Right atrium auricular region (tissue), 2 donors: ENCODE data around the gene GOLGA1. TPM values are rescaled to one million over a fixed set of nuclear protein-coding genes. Genes with fewer than 3 reads are reported as not detected.

ENCODE experiments used
- DNase-seq: peaks from one replicate; pipeline ENCODE4 v3.0.0-alpha.2; 2019; ENCODE audit warnings: low spot score
- H3K27ac ChIP-seq, 2 donors: fragments of 200-600 bp; sonication (generic); 1 replicate in 1 of 2; 2 replicates in 1 of 2; pipeline ENCODE4 v1.5.1; 2016 to 2019
- H3K27me3 ChIP-seq, 2 donors: fragments of 200-600 bp; sonication (generic); one replicate each; pipeline versions ENCODE4 v1.5.1 to v1.6.0; 2017 to 2019
- H3K36me3 ChIP-seq: fragments of 200-600 bp; sonication (generic); one replicate; pipeline ENCODE4 v1.5.1; 2016
- H3K4me1 ChIP-seq, 2 donors: fragments of 200-600 bp; sonication (generic); one replicate each; pipeline versions ENCODE4 v1.5.1 to v1.6.0; 2017 to 2019
- H3K4me3 ChIP-seq, 2 donors: fragments of 200-600 bp; sonication (generic); 1 replicate in 1 of 2; 2 replicates in 1 of 2; pipeline ENCODE4 v1.5.1; 2017 to 2019; ENCODE audit warnings: mild to moderate bottlenecking in 1 of 2, moderate library complexity in 1 of 2
- H3K9me3 ChIP-seq, 2 donors: fragments of 200-600 bp; sonication (generic); one replicate each; pipeline ENCODE4 v1.5.1; 2019
- total RNA-seq, 2 donors: library from RNA; depleted of rRNA; stranded (reverse); fragments of >200 nt; gene quantifications; one replicate each; pipeline ENCODE4 v1.1.0, GENCODE V29; 2016
- TF ChIP-seq, protein P1 (sequence below), 2 donors: fragments of 200-600 bp; sonication (generic); IDR thresholded peaks; one replicate each; pipeline ENCODE4 v1.5.1; 2019; ENCODE audit warnings: antibody characterized with exemption in 2 of 2

Gene GOLGA1
- total RNA-seq, 2 donors from 2014 or later, result 12.8 to 17.2 TPM

DNA sequence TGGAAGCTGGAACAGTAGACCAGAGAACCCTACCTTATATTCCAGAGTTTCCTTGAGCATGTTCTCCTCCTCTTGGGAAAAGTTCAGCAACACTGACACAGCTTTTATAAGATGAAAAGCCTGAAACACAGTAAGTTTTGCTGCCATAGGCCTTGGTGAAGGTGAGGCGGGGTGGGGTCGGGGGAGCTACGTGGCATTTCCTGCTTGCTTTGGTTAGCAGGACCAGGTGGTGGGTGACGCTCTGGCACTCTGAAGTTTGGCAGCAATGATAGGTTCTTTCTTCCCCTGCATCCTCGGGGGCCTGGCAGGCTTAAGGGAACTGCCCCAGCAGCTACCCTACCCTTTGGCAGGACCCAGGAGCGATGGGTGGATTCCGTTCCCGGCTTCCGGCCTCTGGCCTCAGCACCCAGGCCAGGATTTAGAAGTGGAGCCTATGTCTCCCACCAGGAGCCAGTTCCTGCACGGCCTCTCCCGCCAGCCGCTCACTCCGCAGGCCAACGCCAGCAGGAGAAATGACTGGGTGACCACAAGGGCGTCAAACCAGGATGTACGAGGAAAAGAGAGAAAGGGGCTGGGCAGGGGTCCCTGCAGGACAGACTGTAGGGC lies 59.6 kb downstream of the GOLGA1 start:
- Histone ChIP-seq H3K9me3 (no peaks in the 10 kb centered on the region), H3K36me3 (peaks cover 81% of the 10 kb centered on the region), H3K27ac (no peak overlapping the region), H3K4me3 (no peak overlapping the region), H3K27me3 (no peaks in the 10 kb centered on the region), H3K4me1 (no peaks in the 10 kb centered on the region)
- TF ChIP-seq, protein P1, sequence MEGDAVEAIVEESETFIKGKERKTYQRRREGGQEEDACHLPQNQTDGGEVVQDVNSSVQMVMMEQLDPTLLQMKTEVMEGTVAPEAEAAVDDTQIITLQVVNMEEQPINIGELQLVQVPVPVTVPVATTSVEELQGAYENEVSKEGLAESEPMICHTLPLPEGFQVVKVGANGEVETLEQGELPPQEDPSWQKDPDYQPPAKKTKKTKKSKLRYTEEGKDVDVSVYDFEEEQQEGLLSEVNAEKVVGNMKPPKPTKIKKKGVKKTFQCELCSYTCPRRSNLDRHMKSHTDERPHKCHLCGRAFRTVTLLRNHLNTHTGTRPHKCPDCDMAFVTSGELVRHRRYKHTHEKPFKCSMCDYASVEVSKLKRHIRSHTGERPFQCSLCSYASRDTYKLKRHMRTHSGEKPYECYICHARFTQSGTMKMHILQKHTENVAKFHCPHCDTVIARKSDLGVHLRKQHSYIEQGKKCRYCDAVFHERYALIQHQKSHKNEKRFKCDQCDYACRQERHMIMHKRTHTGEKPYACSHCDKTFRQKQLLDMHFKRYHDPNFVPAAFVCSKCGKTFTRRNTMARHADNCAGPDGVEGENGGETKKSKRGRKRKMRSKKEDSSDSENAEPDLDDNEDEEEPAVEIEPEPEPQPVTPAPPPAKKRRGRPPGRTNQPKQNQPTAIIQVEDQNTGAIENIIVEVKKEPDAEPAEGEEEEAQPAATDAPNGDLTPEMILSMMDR (IDR thresholded peaks at IDR 0.05), result no peak
- DNase-seq, result no peak

GRCh38 chr9:124880501-124880900 lies 60.4 kb downstream of the GOLGA1 start:
- Histone ChIP-seq H3K4me3 (no peak overlapping the region), H3K27ac (no peak overlapping the region), H3K4me1 (no peaks in the 10 kb centered on the region), H3K9me3 (no peaks in the 10 kb centered on the region), H3K36me3 (peaks cover 81% of the 10 kb centered on the region), H3K27me3 (no peaks in the 10 kb centered on the region)
- no peak for DNase-seq
- TF ChIP-seq, protein P1 (IDR thresholded peaks at IDR 0.05), result no peak

- no peaks in the 10 kb centered on the region for H3K27me3 ChIP-seq
- H3K9me3 ChIP-seq, result no peaks in the 10 kb centered on the region
- no peak overlapping the region for H3K27ac ChIP-seq
- no peak for DNase-seq
- TF ChIP-seq, protein P1 (IDR thresholded peaks at IDR 0.05), result no peak
- H3K4me1 ChIP-seq, result no peaks in the 10 kb centered on the region
- H3K36me3 ChIP-seq, result peaks cover 82% of the 10 kb centered on the region
- H3K4me3 ChIP-seq, result no peak overlapping the region
Measured at GRCh38 chr9:124879226-124879625, 61.7 kb downstream of the GOLGA1 start.

DNA sequence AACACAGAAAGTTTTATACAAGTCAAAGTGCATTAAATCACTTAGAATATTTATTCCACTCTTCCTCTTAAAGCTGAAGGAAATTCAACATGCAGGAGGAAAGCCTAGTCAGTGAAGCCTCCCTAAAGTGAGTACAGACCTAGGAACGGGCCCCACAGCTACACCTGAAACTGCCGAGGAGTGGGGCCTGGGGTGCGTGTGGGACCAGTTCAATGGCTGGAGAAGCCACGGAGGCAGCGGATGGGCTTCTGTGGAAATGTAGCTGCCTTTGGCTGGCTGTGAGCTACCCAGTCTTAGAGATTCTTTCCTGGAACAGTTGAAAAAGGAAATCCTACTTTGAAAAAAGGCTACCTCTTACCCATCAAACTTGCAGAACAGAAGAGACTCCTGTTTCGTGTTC lies 62.4 kb downstream of the GOLGA1 start:
- Histone ChIP-seq H3K27ac (no peak overlapping the region), H3K36me3 (peaks cover 90% of the 10 kb centered on the region), H3K4me1 (peaks cover 0 to 6% of the 10 kb centered on the region in 2 donors), H3K27me3 (no peaks in the 10 kb centered on the region), H3K4me3 (no peak overlapping the region), H3K9me3 (no peaks in the 10 kb centered on the region)
- TF ChIP-seq, protein P1 (IDR thresholded peaks at IDR 0.05), result no peak
- no peak for DNase-seq

DNA sequence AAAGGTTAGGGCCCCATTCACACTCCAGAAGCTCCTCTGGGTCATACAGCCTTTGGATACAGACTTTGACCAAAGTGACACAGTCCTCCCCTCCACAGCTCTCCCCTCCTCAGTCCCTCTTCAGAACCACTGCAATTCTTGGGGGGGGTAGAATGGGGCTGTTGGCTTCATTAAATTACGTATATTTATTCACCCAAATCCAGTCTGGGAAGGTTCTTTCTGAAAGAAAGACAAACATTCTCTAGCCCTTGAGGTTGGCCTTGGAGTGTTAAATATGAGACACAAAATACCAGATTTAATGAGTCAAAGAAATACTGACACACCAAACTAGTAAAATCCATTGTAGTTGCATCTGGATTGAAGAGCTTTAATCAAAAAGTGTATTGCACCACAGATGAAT lies 62.9 kb downstream of the GOLGA1 start:
- no peak for DNase-seq
- Histone ChIP-seq H3K27me3 (no peaks in the 10 kb centered on the region), H3K36me3 (peaks cover 91% of the 10 kb centered on the region), H3K4me3 (no peak overlapping the region), H3K27ac (no peak overlapping the region), H3K4me1 (peaks cover 0 to 11% of the 10 kb centered on the region in 2 donors), H3K9me3 (no peaks in the 10 kb centered on the region)
- TF ChIP-seq, protein P1 (IDR thresholded peaks at IDR 0.05), result no peak
